Activated CD4-positive, alpha-beta T cell treated with anti-CD3 and anti-CD28 coated beads, Interleukin-10, Interleukin-2, amounts not matched to agents 100 ng/mL and 50 ng/mL, durations not matched to agents 16 hours and 8 hours (primary cell): ENCODE data around the gene PTPRN2.
"Not testable (repeated sequence)": the region's sequence is repeated elsewhere in the genome, so short reads cannot be mapped to it uniquely, and the experiment has no call there.

Experiments used
- DNase-seq: peaks from one replicate; pipeline ENCODE4 v3.0.0-alpha.2; 2020

The PTPRN2 gene

GRCh38 chr7:157710396-157710795 is 877.2 kb downstream of the PTPRN2 start:
- DNase-seq = no peak

DNA sequence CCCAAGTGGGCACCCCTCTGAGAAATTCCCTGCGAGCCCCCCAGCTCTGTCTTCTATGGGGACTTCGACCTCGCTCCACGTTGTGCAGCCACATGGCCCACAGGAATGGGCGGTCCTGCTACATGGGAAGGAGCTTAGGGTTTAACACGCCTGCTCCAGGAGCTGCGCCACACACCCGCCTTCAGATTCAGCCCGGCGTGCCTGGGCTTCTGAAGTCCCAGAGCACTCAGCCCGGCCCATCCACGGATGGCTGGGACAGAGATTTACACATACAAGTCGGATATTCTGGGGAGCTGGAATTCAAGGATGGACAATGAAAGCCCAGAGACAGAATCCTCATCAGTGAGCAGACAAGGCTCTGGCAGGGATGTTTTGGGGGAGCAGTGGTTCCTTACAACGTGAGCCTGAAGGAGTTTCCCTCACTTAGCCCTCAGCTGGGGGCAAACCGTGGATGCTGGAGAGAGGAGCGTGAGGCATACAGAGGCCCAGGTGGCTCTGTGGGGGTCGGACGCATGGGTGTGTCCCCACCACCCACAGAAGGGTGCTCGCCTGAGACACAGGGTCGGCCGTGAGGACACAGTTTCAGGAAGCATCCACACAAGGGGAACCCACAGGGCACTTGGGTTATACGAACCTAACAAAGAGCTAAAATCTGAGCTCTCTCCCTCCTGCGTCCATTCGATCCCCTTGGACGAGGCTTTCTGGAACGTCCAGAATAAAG is 877.9 kb downstream of the PTPRN2 start:
- no peak for DNase-seq

- DNase-seq = no peak
Measured at GRCh38 chr7:157708919-157709295, 878.7 kb downstream of the PTPRN2 start.

DNA sequence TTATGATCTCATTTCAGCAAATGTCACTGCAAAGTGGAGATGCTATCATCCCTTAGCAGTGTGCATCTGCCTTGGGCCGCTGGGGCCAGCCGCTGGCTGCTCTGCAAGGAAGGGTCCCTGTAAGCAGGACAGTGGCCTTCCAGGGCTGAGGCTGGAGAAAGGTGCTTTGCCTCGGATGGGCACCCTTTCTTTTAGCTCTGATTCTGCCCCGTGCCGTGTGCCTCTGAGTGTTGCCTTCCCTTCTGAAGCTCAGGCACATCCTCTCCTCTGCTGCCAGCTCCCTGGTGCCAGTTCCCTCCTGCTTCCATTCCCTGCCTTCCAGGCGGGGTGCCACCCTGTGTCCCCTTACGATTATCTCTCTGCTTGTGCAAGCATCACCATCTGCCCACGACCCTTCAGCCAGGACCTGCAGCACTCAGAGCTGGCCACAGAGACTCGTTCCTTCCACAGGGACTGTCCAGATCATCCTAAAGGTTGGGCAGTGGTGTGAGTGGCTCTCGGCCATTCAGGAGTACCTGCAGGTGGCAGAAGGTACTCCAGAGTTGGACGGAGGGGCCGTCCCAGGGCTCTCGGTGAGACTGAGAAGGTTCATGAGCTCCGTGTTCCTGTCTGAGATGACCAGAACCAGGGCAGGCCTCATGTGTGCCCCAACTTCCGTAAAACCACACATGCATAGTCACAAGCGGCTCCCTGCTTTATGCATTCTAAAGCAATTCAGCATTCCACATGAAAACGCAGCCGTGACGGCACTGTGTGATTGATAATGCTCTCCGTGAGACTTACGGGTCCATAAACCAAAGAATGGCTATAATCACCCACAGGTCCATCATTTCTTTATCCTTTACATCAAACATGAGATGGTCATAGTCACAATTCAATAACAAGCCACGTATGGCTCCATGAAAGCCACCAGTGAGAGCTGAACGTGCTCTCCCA is 879.4 kb downstream of the PTPRN2 start:
- no peak for DNase-seq

- DNase-seq = no peak
Measured at GRCh38 chr7:157704365-157704764, 883.3 kb downstream of the PTPRN2 start.

GRCh38 chr7:157703534-157704195 is 884.0 kb downstream of the PTPRN2 start:
- no peak for DNase-seq

- no peak for DNase-seq
Measured at GRCh38 chr7:157703131-157703530, 884.5 kb downstream of the PTPRN2 start.

- DNase-seq = no peak
Measured at GRCh38 chr7:157702311-157703023, 885.2 kb downstream of the PTPRN2 start.

DNA sequence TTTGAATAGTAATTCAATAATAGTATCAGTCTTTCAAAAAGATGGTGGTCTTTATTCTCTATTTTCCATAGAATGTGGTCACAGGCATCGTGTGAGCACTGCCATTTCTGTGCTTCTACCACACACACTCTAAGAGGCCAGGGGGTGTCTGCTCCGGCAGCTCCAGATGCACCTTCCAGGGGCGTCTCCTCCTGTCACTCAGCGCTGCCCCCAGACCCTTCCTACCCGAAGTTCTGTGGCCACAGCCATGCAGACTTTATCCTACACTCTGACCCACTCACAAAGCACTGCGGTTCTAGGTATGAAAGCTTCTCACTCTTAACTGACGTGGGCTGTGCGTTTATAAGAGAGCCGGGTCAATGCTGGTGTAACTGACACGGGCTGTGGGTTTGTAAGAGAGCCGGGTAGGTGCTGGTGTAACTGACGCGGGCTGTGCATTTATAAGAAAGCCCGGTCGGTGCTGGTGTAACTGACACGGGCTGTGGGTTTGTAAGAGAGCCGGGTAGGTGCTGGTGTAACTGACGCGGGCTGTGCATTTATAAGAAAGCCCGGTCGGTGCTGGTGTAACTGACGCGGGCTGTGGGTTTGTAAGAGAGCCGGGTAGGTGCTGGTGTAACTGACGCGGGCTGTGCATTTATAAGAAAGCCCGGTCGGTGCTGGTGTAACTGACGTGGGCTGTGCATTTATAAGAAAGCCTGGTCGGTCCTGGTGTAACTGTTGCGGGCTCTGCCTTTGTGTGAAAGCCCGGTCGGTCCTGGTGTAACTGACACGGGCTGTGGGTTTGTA is 886.0 kb downstream of the PTPRN2 start:
- not testable (repeated sequence) for DNase-seq

DNA sequence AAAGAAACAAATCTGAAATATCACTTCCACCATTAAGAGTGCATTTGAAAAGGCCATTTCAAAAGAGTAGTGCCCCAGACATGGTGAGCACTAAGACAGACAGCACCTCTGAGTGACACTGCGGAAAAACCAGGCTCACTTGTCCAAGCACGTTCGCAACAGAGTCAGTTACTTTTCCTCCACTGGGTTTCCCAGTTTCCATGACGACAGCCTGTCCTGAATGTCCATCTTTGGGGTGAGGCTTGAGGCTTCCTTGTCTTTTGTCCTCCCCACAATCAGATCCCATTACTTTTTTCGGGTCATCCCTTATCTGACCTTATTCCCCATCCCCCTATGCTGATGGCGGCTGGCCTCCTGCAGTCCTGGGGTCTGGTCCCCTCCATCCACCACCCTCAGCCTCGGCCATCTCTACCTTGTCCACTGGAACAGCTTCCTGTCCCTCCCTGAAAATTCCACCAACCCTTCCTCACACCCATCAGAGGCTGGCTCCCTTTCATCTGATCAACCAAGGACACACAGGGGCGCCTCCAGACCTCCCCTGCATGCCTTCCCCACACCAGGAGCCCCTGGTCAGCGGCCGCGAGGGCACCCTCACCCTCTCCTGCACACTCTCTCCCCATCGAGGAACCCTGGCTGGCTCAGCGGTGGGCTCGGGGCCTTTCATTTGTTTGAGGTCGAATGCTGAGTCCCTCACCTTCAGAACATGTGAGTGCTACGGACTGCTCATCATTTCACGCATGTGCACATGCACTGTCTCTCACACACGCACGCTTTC is 887.2 kb downstream of the PTPRN2 start:
- no peak for DNase-seq

GRCh38 chr7:157699357-157700013 is 888.1 kb downstream of the PTPRN2 start:
- DNase-seq = no peak

DNA sequence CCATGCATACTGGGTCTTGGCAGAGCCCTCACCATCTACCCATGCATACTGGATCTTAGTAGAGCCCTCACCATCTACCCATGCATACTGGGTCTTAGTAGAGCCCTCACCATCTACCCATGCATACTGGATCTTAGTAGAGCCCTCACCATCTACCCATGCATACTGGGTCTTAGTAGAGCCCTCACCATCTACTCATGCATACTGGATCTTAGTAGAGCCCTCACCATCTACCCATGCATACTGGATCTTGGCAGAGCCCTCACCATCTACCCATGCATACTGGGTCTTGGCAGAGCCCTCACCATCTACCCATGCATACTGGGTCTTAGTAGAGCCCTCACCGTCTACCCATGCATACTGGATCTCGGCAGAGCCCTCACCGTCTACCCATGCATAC is 890.3 kb downstream of the PTPRN2 start:
- not testable (repeated sequence) for DNase-seq

GRCh38 chr7:157695609-157696008 is 892.0 kb downstream of the PTPRN2 start:
- not testable (repeated sequence) for DNase-seq

DNA sequence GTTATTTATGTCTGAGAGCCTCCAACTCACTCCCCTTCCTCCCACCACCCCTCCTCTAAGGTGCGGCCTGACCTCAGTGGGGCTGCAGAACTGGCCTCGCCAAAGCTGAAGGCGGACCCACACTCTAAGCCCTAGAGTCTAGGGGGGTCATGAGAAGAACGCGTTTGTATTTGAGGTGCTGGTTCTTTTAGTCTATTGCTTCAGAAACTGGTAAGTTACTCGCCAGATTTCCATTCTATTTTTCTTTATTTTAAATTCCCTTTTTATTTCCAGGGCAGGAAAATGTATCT is 893.3 kb downstream of the PTPRN2 start:
- DNase-seq = no peak

- no peak for DNase-seq
Measured at GRCh38 chr7:157693521-157694375, 893.9 kb downstream of the PTPRN2 start.

- no peak for DNase-seq
Measured at GRCh38 chr7:157693071-157693520, 894.5 kb downstream of the PTPRN2 start.

- DNase-seq = no peak
Measured at GRCh38 chr7:157692460-157693011, 895.1 kb downstream of the PTPRN2 start.

DNA sequence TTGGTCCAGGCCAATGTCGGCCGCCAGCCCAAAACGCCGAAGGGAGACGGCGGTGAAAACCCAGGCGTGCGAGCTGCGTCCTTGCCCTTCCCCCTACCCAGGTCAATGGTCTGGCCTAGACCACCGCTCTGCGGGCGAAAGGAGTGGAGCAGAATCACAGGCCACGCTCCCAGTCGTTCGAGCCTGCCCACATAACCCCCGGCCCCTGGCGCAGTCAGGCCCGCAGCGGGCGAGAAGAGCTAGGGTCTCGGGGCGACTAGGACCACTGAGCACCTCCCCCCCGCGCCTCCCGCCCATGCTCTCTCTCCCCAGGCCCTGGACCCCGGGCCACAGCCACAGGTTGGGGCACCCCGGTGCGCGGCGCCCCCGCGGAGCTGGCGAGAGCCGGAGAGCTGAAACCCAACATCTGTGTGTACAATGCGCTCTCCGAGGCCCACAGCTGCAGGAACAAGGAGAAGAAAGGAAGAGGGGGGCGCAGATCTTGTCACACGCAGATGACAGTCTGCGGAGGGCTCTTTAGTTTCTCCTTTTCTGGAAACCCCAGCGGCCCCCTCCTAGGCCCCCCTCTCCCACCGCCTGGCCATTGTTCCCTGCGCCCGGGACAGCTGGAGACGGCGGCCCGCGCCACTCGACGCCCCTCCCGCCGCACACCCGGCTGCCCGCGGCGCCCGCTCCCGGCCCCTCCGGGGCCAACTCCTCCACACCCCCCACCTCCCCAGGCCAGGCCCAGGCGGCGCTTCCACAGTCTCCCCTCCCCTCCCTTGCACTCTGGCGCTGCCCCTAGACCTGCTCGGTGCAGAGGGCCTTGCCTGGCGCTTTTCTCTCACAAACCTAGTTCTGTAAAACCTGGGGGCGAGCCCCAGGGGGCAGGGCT is 895.8 kb downstream of the PTPRN2 start:
- DNase-seq = no peak
